GM23248 (cell line): Measurements from ENCODE around the gene TGOLN2.

Experiments used
- EZH2 ChIP-seq: fragments of 200-600 bp; sonication (generic); IDR thresholded peaks from 2 replicates; pipeline ENCODE4 v1.6.1; 2018; ENCODE audit warnings: antibody characterized with exemption, mild to moderate bottlenecking; ENCODE audit not compliant: insufficient read depth, poor library complexity, severe bottlenecking
- EZH2phosphoT487 ChIP-seq: fragments of 200-600 bp; sonication (generic); IDR thresholded peaks from 2 replicates; pipeline ENCODE4 v1.6.1; 2018; ENCODE audit warnings: antibody characterized with exemption, moderate library complexity, mild to moderate bottlenecking, low read depth; ENCODE audit not compliant: insufficient read depth

GRCh38 chr2:85371045-85371444 is 43.3 kb upstream of the TGOLN2 start:
- TF ChIP-seq EZH2 (no peak), EZH2phosphoT487 (no peak)
